Measurements from ENCODE around the gene OTOL1.
"Not testable (repeated sequence)": the region's sequence is repeated elsewhere in the genome, so short reads cannot be mapped to it uniquely, and the experiment has no call there.

The OTOL1 gene

GRCh38 chr3:161474139-161474538 lies 22.5 kb upstream of the OTOL1 start:
- TF ChIP-seq, protein P1, sequence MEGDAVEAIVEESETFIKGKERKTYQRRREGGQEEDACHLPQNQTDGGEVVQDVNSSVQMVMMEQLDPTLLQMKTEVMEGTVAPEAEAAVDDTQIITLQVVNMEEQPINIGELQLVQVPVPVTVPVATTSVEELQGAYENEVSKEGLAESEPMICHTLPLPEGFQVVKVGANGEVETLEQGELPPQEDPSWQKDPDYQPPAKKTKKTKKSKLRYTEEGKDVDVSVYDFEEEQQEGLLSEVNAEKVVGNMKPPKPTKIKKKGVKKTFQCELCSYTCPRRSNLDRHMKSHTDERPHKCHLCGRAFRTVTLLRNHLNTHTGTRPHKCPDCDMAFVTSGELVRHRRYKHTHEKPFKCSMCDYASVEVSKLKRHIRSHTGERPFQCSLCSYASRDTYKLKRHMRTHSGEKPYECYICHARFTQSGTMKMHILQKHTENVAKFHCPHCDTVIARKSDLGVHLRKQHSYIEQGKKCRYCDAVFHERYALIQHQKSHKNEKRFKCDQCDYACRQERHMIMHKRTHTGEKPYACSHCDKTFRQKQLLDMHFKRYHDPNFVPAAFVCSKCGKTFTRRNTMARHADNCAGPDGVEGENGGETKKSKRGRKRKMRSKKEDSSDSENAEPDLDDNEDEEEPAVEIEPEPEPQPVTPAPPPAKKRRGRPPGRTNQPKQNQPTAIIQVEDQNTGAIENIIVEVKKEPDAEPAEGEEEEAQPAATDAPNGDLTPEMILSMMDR (IDR thresholded peaks at IDR 0.05; ENCODE audit: borderline replicate concordance, insufficient read depth, low read depth, low read length): no peak
- H3K4me3 ChIP-seq (ENCODE audit: low read depth, low read length): no peak overlapping the region

- no peak overlapping the region for H3K4me3 ChIP-seq (ENCODE audit: low read depth, low read length)
- TF ChIP-seq, protein P1 (IDR thresholded peaks at IDR 0.05; ENCODE audit: borderline replicate concordance, insufficient read depth, low read depth, low read length): no peak
Measured at GRCh38 chr3:161474741-161475140, 21.9 kb upstream of the OTOL1 start.

GRCh38 chr3:161475206-161475605 lies 21.4 kb upstream of the OTOL1 start:
- H3K4me3 ChIP-seq (ENCODE audit: low read depth, low read length): no peak overlapping the region
- TF ChIP-seq, protein P1 (IDR thresholded peaks at IDR 0.05; ENCODE audit: borderline replicate concordance, insufficient read depth, low read depth, low read length): no peak

GRCh38 chr3:161475905-161476304 lies 20.7 kb upstream of the OTOL1 start:
- H3K4me3 ChIP-seq (ENCODE audit: low read depth, low read length): no peak overlapping the region
- TF ChIP-seq, protein P1 (IDR thresholded peaks at IDR 0.05; ENCODE audit: borderline replicate concordance, insufficient read depth, low read depth, low read length): no peak

DNA sequence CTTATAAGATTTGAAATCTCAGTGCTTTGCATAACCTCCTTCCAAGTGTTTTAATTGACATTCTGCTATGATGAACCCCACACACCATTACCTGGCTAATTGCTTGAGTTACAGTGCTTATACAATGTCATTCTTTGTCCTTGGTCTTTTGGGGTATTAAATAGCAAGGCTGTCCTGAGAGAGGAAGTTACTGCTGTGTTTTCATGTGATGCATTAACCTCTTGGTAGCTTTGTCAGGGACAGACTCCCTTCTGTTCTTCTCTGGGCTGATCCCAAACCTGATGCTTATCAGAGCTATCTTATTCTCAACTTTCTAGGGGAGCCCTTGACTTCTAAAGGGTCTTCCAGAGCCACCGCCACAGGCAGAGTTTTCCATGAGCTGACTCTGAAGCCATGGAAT lies 12.4 kb upstream of the OTOL1 start:
- no peak overlapping the region for H3K4me3 ChIP-seq (ENCODE audit: low read depth, low read length)

DNA sequence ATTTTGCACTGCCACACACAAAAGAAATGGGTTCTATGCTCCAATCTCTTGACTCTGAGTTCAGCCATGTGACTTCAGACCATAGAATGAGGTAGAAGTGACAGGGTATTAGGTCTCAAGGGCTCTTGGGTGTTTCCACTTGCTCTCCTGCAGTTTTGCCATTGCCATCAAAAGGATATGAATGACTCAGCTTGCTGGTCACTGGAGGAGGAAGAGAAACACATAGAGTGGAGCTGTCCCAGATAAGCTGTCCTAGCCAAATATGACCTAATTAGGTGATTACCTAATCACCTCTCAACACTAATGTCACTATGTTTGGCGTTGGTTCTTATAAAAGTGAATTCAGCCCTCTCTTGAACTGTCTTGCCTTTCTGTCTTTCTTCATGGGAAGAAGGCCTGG lies 8.3 kb upstream of the OTOL1 start:
- not testable (repeated sequence) for H3K4me3 ChIP-seq (ENCODE audit: low read depth, low read length)

More for the DNA sequence above, 12.4 kb upstream of the OTOL1 start:
- TF ChIP-seq, protein P1 (IDR thresholded peaks at IDR 0.05; ENCODE audit: borderline replicate concordance, insufficient read depth, low read depth, low read length): no peak

GRCh38 chr3:161489395-161489794 lies 7.2 kb upstream of the OTOL1 start:
- TF ChIP-seq, protein P1 (IDR thresholded peaks at IDR 0.05; ENCODE audit: borderline replicate concordance, insufficient read depth, low read depth, low read length): no peak
- no peak overlapping the region for H3K4me3 ChIP-seq (ENCODE audit: low read depth, low read length)

- not testable (repeated sequence) for H3K4me3 ChIP-seq (ENCODE audit: low read depth, low read length)
Measured at GRCh38 chr3:161490845-161491244, 5.8 kb upstream of the OTOL1 start.
